NCI-H82 treated with DMSO at 0.1 percent for 48 hours (cell line): ENCODE results near the gene GNG13.
A peak's percentile ranks its signal among the peaks of the same experiment; 100 is the strongest.

Experiments
- DNase-seq: peaks from one replicate; lab custom pipeline; 2025; ENCODE audit not compliant: unreplicated experiment; lab: John Stamatoyannopoulos, UW

Gene GNG13

GRCh38 chr16:815861-816260 lies 15.3 kb upstream of the GNG13 start:
- no peak for DNase-seq

GRCh38 chr16:814974-815373 lies 14.4 kb upstream of the GNG13 start:
- no peak for DNase-seq

- DNase-seq: no peak
These were observed 13.4 kb upstream of the GNG13 start for GRCh38 chr16:813916-814412.

GRCh38 chr16:813204-813915 lies 12.8 kb upstream of the GNG13 start:
- no peak for DNase-seq

- no peak for DNase-seq
These were observed 7.5 kb upstream of the GNG13 start for GRCh38 chr16:808085-808386.

- DNase-seq: peak; percentile 48
These were observed 7.0 kb upstream of the GNG13 start for GRCh38 chr16:807347-808084.

- no peak for DNase-seq
These were observed 4.9 kb upstream of the GNG13 start for GRCh38 chr16:805474-805873.

- DNase-seq: no peak
These were observed 3.9 kb upstream of the GNG13 start for GRCh38 chr16:804193-805048.

GRCh38 chr16:803754-804080 lies 3.2 kb upstream of the GNG13 start:
- no peak for DNase-seq

- DNase-seq: no peak
These were observed 2.6 kb upstream of the GNG13 start for GRCh38 chr16:802914-803753.

- no peak for DNase-seq
These were observed 1.9 kb upstream of the GNG13 start for GRCh38 chr16:802461-802860.

- no peak for DNase-seq
These were observed 1.2 kb upstream of the GNG13 start for GRCh38 chr16:801584-802363.

GRCh38 chr16:800834-801511 lies 439 bp upstream of the GNG13 start:
- DNase-seq: no peak

- DNase-seq: no peak
These were observed 1.2 kb downstream of the GNG13 start for GRCh38 chr16:799111-799947.

GRCh38 chr16:798666-799065 lies 1.9 kb downstream of the GNG13 start:
- no peak for DNase-seq

- DNase-seq: no peak
These were observed 2.8 kb downstream of the GNG13 start for GRCh38 chr16:797686-798085.

- no peak for DNase-seq
These were observed 3.5 kb downstream of the GNG13 start for GRCh38 chr16:797120-797420.

- no peak for DNase-seq
These were observed 4.0 kb downstream of the GNG13 start for GRCh38 chr16:796296-797119.
